T-helper 2 cell (primary cell): ENCODE results near the gene ETFDH.
"Not testable (repeated sequence)": the region's sequence is repeated elsewhere in the genome, so short reads cannot be mapped to it uniquely, and the experiment has no call there.

Source experiments
- DNase-seq, 5 experiments: peaks; one replicate each; pipeline versions ENCODE4 v3.0.0 to v3.0.0-alpha.2; 2012 to 2022
- total RNA-seq, 2 donors: gene quantifications; one replicate each; lab custom pipeline; 2026; lab: John Stamatoyannopoulos, UW

The ETFDH gene
- total RNA-seq, result 13.1 to 30.8 reads per million in 2 donors

DNA sequence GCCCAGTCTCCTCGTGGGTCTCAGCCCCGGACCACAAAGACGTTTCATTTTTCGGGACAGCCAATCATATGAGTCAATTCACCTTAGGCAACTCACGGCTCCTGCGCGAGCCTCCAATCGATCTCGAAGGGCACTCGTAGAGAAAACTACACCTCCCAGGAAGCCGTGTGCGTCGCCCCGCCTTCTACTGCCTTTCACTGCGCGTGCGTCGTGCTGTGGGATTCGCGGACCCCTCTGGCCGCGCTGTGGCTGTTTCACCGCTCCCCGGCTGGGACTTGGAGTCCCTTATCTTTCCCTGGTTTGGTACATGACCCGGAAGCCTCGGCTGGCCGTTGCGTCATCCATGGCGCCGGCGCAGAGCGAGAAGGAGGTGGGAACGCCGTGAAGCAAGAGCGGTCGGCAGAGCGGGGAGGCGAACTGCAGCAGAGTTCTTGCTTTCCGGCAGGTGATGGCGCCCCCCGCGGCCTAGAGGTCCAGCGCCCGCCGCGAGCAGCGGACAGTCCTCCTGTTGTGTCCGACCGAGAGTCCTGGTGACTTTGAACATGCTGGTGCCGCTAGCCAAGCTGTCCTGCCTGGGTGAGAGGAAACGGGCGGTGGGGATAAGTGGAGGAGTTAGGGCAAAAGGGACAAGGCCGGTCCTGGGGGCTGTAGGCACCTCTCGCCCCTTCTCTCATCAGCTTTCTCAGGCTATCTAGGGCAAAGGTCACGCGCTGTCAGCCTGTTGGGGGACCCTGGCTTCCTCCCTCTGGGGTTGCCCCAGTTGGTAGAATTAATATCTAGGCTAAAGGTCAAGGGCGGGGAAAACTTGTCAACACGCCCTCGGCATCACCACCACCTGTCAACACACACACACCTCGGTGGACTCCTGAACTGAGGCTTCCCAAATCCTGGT is at the start of gene ETFDH:
ETFDH (plus strand) TSS at position 382 of the 892 bp plus-strand sequence; CDS start at position 543, 161 bp downstream.
- peak; percentile 95 to 100 (median 98) for DNase-seq

- DNase-seq, result peak in 1 of 5 experiments; percentile 31
These were observed 47.1 kb upstream of the ETFDH start for GRCh38 chr4:158624889-158625478.

GRCh38 chr4:158625544-158625943 is 46.6 kb upstream of the ETFDH start:
- no peak for DNase-seq

DNA sequence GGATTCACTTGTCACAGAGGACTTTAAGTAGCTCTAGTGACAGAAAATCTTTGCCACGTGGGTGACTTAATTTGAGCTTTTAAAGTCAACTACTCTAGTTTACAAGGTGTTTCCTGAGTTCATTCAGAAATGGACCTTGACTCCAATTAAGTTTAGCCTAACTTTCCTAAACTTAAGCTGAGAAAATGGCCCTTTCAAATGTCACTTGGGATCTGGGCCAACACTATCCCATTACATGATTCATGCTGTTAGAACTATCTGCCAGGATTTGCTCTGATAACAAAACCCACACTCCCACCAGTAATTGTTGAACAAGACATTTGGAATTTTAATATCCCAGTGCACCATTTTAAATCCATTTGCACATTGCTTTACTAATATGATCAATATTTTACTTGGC is 41.2 kb upstream of the ETFDH start:
- DNase-seq, result no peak

DNA sequence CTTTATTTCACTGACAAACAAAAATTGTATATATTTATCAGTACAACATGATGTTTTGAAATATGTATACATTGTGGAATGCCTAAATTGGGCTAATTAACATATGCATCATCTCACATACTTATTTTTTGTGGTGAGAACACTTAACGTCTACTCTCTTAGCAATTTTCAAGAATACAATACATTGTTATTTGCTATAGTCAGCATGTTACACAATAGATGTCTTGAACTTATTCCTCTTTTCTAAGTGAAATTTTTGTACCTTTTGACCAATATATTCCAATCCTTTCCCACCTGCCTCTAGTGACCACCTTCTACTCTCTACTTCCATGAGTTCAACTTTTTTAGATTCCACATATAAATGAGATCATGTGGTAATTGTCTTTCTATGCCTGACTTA is 35.5 kb upstream of the ETFDH start:
- DNase-seq, result no peak

GRCh38 chr4:158644356-158644755 is 27.7 kb upstream of the ETFDH start:
- no peak for DNase-seq

DNA sequence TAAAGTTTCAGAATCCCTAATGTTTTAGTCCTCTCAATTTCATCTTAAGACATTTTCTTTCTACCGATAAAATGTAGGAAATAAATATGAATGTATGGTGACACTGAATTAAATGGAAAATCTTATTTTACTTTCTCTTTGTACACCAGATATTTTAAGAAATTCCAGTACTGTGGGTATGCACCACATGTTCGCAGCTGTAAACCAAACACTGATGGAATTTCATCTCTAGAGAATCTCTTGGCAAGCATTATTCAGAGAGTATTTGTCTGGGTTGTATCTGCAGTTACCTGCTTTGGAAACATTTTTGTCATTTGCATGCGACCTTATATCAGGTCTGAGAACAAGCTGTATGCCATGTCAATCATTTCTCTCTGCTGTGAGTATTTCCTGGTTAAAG is 27.3 kb upstream of the ETFDH start:
- no peak for DNase-seq

DNA sequence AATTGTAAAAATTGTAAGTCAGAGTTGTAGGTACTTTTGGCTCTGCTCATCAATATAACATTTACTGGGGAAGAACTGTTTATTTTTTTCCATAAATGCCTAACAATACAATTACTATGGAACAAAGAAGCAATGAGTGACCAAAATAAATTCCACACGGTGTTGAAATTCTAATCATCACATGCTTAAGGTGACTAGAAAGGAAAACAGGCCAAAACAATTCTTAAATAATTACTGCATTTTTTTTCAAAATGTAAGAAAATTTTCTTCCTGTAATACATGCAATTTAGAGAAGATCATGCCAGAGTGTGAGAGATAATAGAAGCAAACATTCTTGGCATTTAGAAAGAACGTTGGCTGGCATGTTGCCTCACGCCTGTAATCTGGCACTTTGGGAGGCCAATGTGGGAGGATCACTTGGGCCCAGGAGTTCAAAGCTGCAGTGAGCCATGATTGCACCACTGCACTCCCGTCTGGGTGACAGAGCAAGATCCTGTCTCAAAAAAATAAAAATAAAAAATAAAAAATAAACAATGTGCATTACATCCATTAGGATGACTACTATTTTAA is 22.9 kb upstream of the ETFDH start:
- no peak for DNase-seq

GRCh38 chr4:158652920-158653319 is 19.2 kb upstream of the ETFDH start:
- peak in 1 of 5 experiments; percentile 23 for DNase-seq

- no peak for DNase-seq
These were observed 15.7 kb upstream of the ETFDH start for GRCh38 chr4:158656439-158656838.

DNA sequence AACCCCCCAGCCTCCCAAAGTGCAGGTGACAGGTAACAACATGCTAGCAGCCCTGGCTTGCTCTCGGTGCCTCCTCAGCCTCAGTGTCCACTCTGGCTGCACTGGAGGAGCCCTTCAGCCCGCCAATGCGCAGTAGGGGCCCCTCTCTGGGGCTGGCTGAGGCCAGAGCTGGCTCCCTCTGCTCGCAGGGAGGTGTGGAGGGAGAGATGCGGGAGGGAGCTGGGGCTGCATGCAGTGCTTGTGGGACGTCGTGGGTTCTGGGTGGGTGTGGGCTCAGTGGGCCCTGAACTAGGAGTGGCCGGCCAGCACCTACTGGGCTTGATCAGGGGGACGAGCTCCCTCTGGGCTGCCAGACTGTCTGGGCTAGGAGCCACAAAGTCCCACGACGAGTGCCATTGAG is 14.8 kb upstream of the ETFDH start:
- DNase-seq, result no peak

DNA sequence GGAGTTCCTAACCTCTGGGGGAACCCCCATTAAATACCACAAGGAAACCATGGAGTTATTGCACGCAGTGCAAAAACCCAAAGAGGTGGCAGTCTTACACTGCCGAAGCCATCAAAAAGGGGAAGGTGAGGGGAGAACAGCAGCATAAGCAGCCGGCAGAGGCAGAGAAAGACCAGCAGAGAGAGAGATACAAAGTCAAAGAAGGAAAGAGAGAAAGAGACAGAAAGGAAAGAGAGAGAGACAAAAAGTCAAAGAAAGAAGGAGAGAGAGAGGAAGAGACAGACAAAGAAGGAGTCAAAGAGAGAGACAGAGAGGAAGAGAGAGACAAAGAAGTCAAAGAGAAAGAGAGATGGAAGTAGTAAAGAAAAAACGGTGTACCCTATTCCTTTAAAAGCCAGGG is 8.8 kb upstream of the ETFDH start:
- not testable (repeated sequence) for DNase-seq

DNA sequence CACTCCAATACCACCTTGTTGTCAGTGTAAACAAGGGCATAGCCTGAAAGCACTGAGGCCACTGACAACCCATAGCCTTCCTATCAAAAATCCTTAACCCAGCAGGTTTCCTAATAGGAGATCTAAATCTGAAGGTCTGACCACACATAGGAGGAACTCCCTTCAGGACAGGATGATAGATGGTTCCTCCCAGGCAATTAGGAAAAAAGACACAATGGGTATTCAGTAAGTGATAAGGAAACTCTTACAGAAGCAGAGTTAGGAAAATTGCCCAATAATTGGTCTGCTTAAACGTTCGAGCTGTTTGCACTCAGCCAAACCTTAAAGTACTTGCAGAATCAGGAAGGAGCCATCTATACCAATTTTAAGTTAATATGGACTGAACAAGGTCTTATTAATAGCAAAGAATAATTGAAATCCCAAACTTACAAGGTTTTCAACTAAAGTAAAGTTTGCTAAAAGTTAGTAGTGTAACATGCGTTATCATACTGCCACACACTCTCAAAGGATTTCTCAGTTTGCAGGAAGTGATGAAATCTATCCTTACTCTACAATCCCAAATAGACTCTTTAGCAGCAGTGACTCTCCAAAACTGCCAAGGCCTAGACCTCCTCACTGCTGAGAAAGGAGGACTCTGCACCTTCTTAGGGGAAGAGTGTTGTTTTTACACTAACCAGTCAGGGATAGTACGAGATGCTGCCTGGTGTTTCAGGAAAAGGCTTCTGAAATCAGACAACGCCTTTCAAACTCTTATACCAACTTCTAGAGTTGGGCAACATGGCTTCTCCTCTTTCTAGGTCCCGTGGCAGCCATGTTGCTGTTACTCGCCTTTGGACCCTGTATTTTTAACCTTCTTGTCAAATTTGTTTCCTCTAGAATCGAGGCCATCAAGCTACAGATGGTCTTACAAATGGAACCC is 8.1 kb upstream of the ETFDH start:
- DNase-seq, result not testable (repeated sequence)

- no peak for DNase-seq
These were observed 7.3 kb upstream of the ETFDH start for GRCh38 chr4:158664806-158665205.

DNA sequence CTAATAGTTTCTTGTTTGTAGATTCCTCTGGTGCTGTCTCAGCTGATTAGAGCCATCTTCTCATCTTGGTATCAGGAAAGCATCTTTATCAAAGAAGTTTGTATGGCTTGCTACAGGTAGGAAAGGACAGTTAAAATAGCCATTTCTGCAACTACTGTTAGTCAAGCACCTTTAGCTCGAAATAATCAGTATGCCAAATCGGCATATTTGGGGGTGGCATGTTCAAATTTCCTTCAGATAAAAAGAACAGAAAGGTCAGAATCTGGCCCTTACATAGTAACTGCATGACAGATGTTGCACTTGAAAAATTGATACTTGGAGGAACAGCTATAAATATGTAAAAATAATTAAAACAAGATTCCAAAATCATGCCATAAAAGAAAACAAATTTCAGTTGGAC is 5.2 kb upstream of the ETFDH start:
- no peak for DNase-seq

DNA sequence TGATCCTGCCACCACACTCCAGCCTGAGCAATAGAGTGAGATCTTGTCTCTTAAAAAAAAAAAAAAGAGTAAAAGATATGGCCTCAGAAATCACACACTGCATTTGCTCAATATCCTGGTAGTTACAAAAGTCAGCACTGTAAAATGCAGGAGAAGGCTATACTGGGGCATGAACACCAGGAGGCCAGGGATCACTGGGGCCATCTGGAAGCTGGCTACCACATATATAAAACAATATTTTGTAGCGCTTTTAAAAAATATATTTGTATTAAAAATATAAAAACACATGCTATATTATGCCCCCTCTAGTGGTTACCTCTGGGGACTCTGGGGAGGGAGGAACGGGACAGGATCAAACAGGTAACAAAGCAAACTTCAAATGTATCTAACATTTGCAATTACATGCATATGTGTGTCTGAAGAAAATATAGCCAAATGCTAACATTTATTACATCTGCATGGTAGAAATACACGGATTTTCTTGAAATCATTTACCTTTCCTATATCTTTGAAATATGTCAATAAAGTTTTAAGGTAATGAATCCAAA is 4.4 kb upstream of the ETFDH start:
- peak in 3 of 5 experiments; percentile 2 to 62 (median 24) for DNase-seq

DNA sequence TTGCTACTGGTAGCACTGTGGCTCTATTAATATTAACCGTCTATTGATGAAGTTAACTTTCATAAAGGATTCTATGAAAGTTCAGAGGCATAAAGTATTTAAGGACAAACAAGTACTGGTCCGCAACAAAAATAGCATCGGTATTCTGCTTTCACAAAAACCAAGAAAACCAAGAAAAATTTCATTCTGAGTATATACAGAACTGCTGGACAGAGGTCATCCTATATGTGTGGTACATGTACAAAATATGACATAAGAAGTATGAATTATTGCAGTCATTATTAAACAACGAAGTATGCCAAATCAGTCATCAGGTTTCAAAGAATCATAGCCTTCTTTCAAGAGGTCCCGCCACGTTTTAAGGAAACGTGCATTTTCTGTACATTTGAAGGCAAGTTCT is 2.8 kb upstream of the ETFDH start:
- DNase-seq, result no peak

DNA sequence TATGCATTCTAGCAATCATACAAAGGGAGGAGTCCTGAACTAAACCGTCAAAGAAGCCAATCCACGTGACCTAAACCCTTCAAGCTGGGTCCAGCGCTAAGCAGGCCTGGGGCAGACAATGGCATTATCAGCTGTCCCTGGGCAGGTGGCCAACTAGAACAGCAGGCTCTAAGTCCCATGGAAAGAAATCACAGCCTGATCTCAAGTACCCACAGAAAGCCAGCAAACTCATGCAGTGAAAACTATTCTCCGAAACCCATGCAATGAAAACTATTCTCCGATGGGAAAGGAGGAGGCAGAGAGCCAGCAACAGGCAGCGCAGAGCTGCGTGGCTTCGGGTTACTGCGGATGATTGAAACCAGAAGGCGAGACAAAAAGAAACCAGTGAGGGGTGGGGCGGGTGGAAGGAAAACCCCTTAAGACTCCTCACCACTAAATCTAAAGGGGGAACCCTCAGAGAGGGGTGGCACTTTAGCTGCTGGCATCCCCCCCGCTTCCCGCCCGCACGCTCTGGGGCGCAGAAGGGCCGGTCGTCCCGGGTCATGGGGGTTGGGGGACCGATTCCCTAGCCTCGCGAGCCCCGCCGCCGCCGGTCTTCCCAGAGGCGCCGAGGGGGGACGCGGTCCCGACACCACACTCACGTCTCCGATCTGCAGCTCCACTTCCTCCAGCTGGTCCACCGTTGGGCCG is 976 bp upstream of the ETFDH start:
- DNase-seq, result peak; percentile 18 to 76 (median 32)

GRCh38 chr4:158671665-158671914 is 506 bp upstream of the ETFDH start, which contains the start of gene C4orf46:
Gene C4orf46 (minus strand): TSS chr4:158671887. CDS start chr4:158671801, 86 bp downstream.
- no peak for DNase-seq

DNA sequence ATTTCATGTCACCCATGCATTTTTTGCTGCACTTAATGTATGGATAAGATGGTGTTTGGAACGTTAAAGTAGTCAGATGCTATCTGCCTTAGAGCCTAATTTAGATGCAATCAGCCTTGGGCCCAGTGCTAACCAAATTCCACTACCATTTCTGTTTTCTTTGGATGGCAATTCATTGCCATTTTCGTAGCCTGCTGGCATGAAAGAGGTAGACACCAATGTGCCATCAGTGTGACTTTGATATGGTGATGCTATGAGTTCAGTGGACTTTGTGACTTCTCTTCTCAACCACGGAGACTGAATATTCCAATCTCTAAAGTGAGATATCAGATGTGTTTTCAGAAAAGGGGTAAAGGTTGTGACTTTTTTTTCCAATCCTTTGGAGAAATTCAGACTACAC is 1.5 kb downstream of the ETFDH start:
- DNase-seq, result no peak

DNA sequence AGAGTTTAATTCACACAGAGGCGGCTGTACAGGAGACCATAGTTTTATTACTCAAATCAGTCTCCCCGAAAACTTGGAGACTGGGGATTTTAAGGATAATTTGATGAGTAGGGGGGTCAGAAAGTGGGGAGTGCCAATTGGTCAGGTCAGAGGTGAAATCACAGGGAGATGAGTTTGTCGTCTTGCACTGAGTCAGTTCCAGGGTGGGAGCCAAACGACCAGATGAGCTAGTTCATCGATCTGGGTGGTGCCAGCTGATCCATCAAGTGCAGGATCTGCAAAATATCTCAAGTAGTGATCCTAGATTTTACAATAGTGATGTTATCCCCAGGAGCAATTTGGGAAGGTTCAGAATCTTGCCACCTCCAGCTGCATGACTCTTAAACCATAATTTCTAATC is 4.0 kb downstream of the ETFDH start:
- no peak for DNase-seq

DNA sequence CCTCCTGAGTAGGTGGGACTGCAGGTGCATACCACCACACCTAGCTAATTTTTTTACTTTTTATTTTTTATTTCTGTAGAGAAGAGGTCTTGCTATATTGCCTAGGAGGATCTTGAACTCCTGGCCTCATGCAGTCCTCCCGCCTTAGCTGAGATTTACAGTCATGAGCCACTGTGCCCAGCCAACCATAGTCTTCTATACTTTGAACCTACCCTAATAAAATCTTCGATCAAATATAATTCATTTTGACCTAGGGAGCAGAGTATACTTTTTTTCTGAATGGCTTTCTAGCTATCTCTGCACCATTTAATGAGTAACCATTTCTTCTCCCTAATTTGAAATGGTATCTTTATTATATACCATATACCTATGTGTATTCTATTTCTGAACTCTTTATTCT is 6.7 kb downstream of the ETFDH start:
- DNase-seq, result no peak
